Left renal cortex interstitium (tissue), 4 donors: ENCODE measurements around the gene KCNQ1. TPM values are rescaled to one million over a fixed set of nuclear protein-coding genes. Genes with fewer than 3 reads are reported as not detected.
A peak's percentile ranks its signal among the peaks of the same experiment; 100 is the strongest.

Experiments used
- DNase-seq, 4 donors: peaks; one replicate each; pipeline ENCODE4 v3.0.0-alpha.2; 2013; ENCODE audit warnings: low read depth in 4 of 4, low spot score in 2 of 4, missing footprints in 1 of 4
- polyA plus RNA-seq, 4 donors: library from polyadenylated mRNA; unstranded; fragments of 120-200 nt; gene quantifications; one replicate each; pipeline ENCODE4 v1.2.1, GENCODE V29; 2013; ENCODE audit not compliant: insufficient read length in 4 of 4

Gene KCNQ1
- polyA plus RNA-seq, 4 donors = 10.4 to 14.8 (median 13.1) TPM

- no peak for DNase-seq
These were observed 304.2 kb downstream of the KCNQ1 start for GRCh38 chr11:2748814-2749554.

- DNase-seq = no peak
These were observed 305.4 kb downstream of the KCNQ1 start for GRCh38 chr11:2750101-2750681.

- peak in 2 of 4 donors; percentile 45 to 65 for DNase-seq
These were observed 306.1 kb downstream of the KCNQ1 start for GRCh38 chr11:2750682-2751522.

- no peak for DNase-seq
These were observed 306.9 kb downstream of the KCNQ1 start for GRCh38 chr11:2751523-2752203.

- DNase-seq = no peak
These were observed 307.5 kb downstream of the KCNQ1 start for GRCh38 chr11:2752204-2752770.

GRCh38 chr11:2752923-2753322 lies 308.1 kb downstream of the KCNQ1 start:
- DNase-seq = no peak

GRCh38 chr11:2754008-2754407 lies 309.2 kb downstream of the KCNQ1 start:
- no peak for DNase-seq

GRCh38 chr11:2755071-2755470 lies 310.3 kb downstream of the KCNQ1 start:
- DNase-seq = no peak

GRCh38 chr11:2758751-2759150 lies 313.9 kb downstream of the KCNQ1 start:
- no peak for DNase-seq

GRCh38 chr11:2759228-2760195 lies 314.7 kb downstream of the KCNQ1 start:
- DNase-seq = no peak

- no peak for DNase-seq
These were observed 315.5 kb downstream of the KCNQ1 start for GRCh38 chr11:2760196-2760871.

- no peak for DNase-seq
These were observed 316.6 kb downstream of the KCNQ1 start for GRCh38 chr11:2761131-2762030.

GRCh38 chr11:2762031-2762380 lies 317.2 kb downstream of the KCNQ1 start:
- DNase-seq = no peak

GRCh38 chr11:2762451-2762850 lies 317.6 kb downstream of the KCNQ1 start:
- DNase-seq = no peak

GRCh38 chr11:2763984-2764383 lies 319.2 kb downstream of the KCNQ1 start:
- DNase-seq = no peak

- no peak for DNase-seq
These were observed 320.7 kb downstream of the KCNQ1 start for GRCh38 chr11:2765491-2765890.

GRCh38 chr11:2766166-2766565 lies 321.4 kb downstream of the KCNQ1 start:
- DNase-seq = no peak

- no peak for DNase-seq
These were observed 322.3 kb downstream of the KCNQ1 start for GRCh38 chr11:2767071-2767470.
